DOHH2 (cell line): ENCODE measurements around the gene SH2D2A.

Experiments
- H3F3A ChIP-seq: fragments of 200-600 bp; sonication (generic), shearing (Covaris generic); 2 replicates; pipeline ENCODE4 v1.6.0; 2016; ENCODE audit warnings: antibody characterized with exemption, mild to moderate bottlenecking; ENCODE audit not compliant: control insufficient read depth, insufficient read depth
- H3K27ac ChIP-seq: fragments of 200-600 bp; sonication (generic); 2 replicates; pipeline ENCODE4 v1.5.1; 2014; ENCODE audit warnings: low read depth, mild to moderate bottlenecking, low read length, moderate library complexity
- H3K27me3 ChIP-seq: fragments of 200-600 bp; sonication (generic); 2 replicates; pipeline ENCODE4 v1.6.1; 2014; ENCODE audit warnings: mild to moderate bottlenecking, low read length, mixed read lengths; ENCODE audit not compliant: control insufficient read depth
- H3K36me3 ChIP-seq: fragments of 200-600 bp; sonication (generic); 2 replicates; pipeline ENCODE4 v1.6.1; 2014; ENCODE audit warnings: mild to moderate bottlenecking, low read length, moderate library complexity, mixed read lengths; ENCODE audit not compliant: control insufficient read depth
- H3K4me1 ChIP-seq: fragments of 200-600 bp; sonication (generic); 2 replicates; pipeline ENCODE4 v1.6.1; 2014; ENCODE audit warnings: mild to moderate bottlenecking, low read length, mixed read lengths; ENCODE audit not compliant: control insufficient read depth
- H3K4me2 ChIP-seq: fragments of 200-600 bp; sonication (generic); 2 replicates; pipeline ENCODE4 v1.6.0; 2014; ENCODE audit warnings: mild to moderate bottlenecking, low read length, moderate library complexity
- H3K4me3 ChIP-seq: fragments of 200-600 bp; sonication (generic); 2 replicates; pipeline ENCODE4 v1.5.1; 2014; ENCODE audit warnings: mild to moderate bottlenecking, low read length, mixed read lengths
- H3K79me2 ChIP-seq: fragments of 200-600 bp; sonication (generic); 2 replicates; pipeline ENCODE4 v1.6.1; 2014; ENCODE audit warnings: mild to moderate bottlenecking, low read length, mixed read lengths; ENCODE audit not compliant: control insufficient read depth
- H3K9me2 ChIP-seq: fragments of 200-600 bp; sonication (generic); replicated peaks from 2 replicates; pipeline ENCODE4 v1.6.1; 2014; ENCODE audit warnings: mild to moderate bottlenecking, low read length, mixed read lengths; ENCODE audit not compliant: control insufficient read depth
- H3K9me3 ChIP-seq: fragments of 200-600 bp; sonication (generic); 2 replicates; pipeline ENCODE4 v1.6.1; 2014; ENCODE audit warnings: antibody characterized with exemption, low read length, mixed read lengths; ENCODE audit not compliant: control insufficient read depth, insufficient read depth
- H4K20me1 ChIP-seq: fragments of 200-600 bp; sonication (generic); 2 replicates; pipeline ENCODE4 v1.6.0; 2014; ENCODE audit warnings: low read depth, mild to moderate bottlenecking, antibody characterized with exemption, low read length, moderate library complexity; ENCODE audit not compliant: control insufficient read depth, insufficient read depth
- CTCF ChIP-seq: fragments of 200-600 bp; sonication (generic); IDR thresholded peaks from one replicate; pipeline ENCODE4 v1.5.1; 2014; ENCODE audit warnings: antibody characterized with exemption, mild to moderate bottlenecking, low read depth, low read length; ENCODE audit not compliant: poor library complexity, severe bottlenecking
- EZH2phosphoT487 ChIP-seq: fragments of 200-600 bp; sonication (generic); IDR thresholded peaks from 2 replicates; pipeline ENCODE4 v1.6.1; 2017; ENCODE audit warnings: borderline replicate concordance, mild to moderate bottlenecking, antibody characterized with exemption, low read length, moderate library complexity, mixed read lengths

Gene SH2D2A

GRCh38 chr1:156838972-156839371 lies 22.3 kb upstream of the SH2D2A start:
- TF ChIP-seq EZH2phosphoT487 (no peak), CTCF (peak; percentile 97)
- Histone ChIP-seq H3K9me3 (no peaks in the 10 kb centered on the region), H3K27ac (no peak overlapping the region), H3F3A (no peaks in the 10 kb centered on the region), H3K36me3 (no peaks in the 10 kb centered on the region), H3K4me2 (no peak overlapping the region), H3K79me2 (no peaks in the 10 kb centered on the region), H3K4me3 (no peak overlapping the region), H3K4me1 (no peaks in the 10 kb centered on the region), H3K9me2 (no peaks in the 10 kb centered on the region), H3K27me3 (peaks cover 46% of the 10 kb centered on the region), H4K20me1 (0 out of 2 replicates have a peak, but pooled peaks cover 3% of the 10 kb centered on the region)

- Histone ChIP-seq H3K9me2 (no peaks in the 10 kb centered on the region), H3K9me3 (no peaks in the 10 kb centered on the region), H3K27ac (no peak overlapping the region), H3K27me3 (peaks cover 66% of the 10 kb centered on the region), H3K36me3 (no peaks in the 10 kb centered on the region), H3K79me2 (no peaks in the 10 kb centered on the region), H3K4me2 (no peak overlapping the region), H3K4me3 (no peak overlapping the region), H3K4me1 (no peaks in the 10 kb centered on the region), H3F3A (no peaks in the 10 kb centered on the region), H4K20me1 (0 out of 2 replicates have a peak, but pooled peaks cover 3% of the 10 kb centered on the region)
- no peak for TF ChIP-seq EZH2phosphoT487
- no peak for TF ChIP-seq CTCF
Observed at GRCh38 chr1:156836892-156837291, 20.2 kb upstream of the SH2D2A start.

- Histone ChIP-seq H3K4me3 (no peak overlapping the region), H3K79me2 (no peaks in the 10 kb centered on the region), H4K20me1 (0 out of 2 replicates have a peak, but pooled peaks cover 3% of the 10 kb centered on the region), H3F3A (no peaks in the 10 kb centered on the region), H3K27ac (no peak overlapping the region), H3K36me3 (no peaks in the 10 kb centered on the region), H3K27me3 (peaks cover 69% of the 10 kb centered on the region), H3K4me2 (no peak overlapping the region), H3K4me1 (no peaks in the 10 kb centered on the region), H3K9me2 (no peaks in the 10 kb centered on the region), H3K9me3 (no peaks in the 10 kb centered on the region)
- TF ChIP-seq EZH2phosphoT487, result no peak
- no peak for TF ChIP-seq CTCF
Observed at GRCh38 chr1:156836041-156836654, 19.5 kb upstream of the SH2D2A start.
